Measurements from ENCODE around the gene CNPPD1. TPM values are rescaled to one million over a fixed set of nuclear protein-coding genes. Genes with fewer than 3 reads are reported as not detected.

The CNPPD1 gene
- total RNA-seq, 1 donor from 2014 or later = 81.2 TPM

GRCh38 chr2:219179601-219180465 lies 3.1 kb upstream of the CNPPD1 start:
- no peak for DNase-seq (ENCODE audit: low spot score)

- DNase-seq (ENCODE audit: low spot score) = peak; percentile 29
Observed at GRCh38 chr2:219178377-219179175, 1.9 kb upstream of the CNPPD1 start.

- peak; percentile 89 for DNase-seq (ENCODE audit: low spot score)
Observed at GRCh38 chr2:219177552-219178376, 1.0 kb upstream of the CNPPD1 start, which contains the start of gene RETREG2. Gene RETREG2 (plus strand): TSS chr2:219178275. CDS start chr2:219178353, 78 bp downstream.

- DNase-seq (ENCODE audit: low spot score) = peak; percentile 23
Observed at GRCh38 chr2:219175928-219176817, 552 bp downstream of the CNPPD1 start.

- DNase-seq (ENCODE audit: low spot score) = peak; percentile 8
Observed at GRCh38 chr2:219175486-219175885, 1.2 kb downstream of the CNPPD1 start.

GRCh38 chr2:219174801-219175200 lies 1.9 kb downstream of the CNPPD1 start:
- DNase-seq (ENCODE audit: low spot score) = peak; percentile 6

GRCh38 chr2:219174146-219174545 lies 2.6 kb downstream of the CNPPD1 start:
- peak; percentile 0 for DNase-seq (ENCODE audit: low spot score)

- DNase-seq (ENCODE audit: low spot score) = peak; percentile 8
Observed at GRCh38 chr2:219173176-219173575, 3.5 kb downstream of the CNPPD1 start.

GRCh38 chr2:219172231-219173154 lies 4.2 kb downstream of the CNPPD1 start:
- DNase-seq (ENCODE audit: low spot score) = peak; percentile 9

- peak; percentile 67 for DNase-seq (ENCODE audit: low spot score)
Observed at GRCh38 chr2:219171231-219171651, 5.5 kb downstream of the CNPPD1 start.

- DNase-seq (ENCODE audit: low spot score) = peak; percentile 6
Observed at GRCh38 chr2:219169930-219170654, 6.6 kb downstream of the CNPPD1 start, which contains the start of gene SLC23A3. Gene SLC23A3 (minus strand): TSS chr2:219170029. CDS start chr2:219169984, 45 bp downstream.

GRCh38 chr2:219168932-219169331 lies 7.8 kb downstream of the CNPPD1 start:
- DNase-seq (ENCODE audit: low spot score) = no peak

- no peak for DNase-seq (ENCODE audit: low spot score)
Observed at GRCh38 chr2:219168526-219168925, 8.2 kb downstream of the CNPPD1 start.

GRCh38 chr2:219167997-219168396 lies 8.7 kb downstream of the CNPPD1 start:
- DNase-seq (ENCODE audit: low spot score) = no peak

GRCh38 chr2:219165058-219165911 lies 11.4 kb downstream of the CNPPD1 start:
- no peak for DNase-seq (ENCODE audit: low spot score)

- DNase-seq (ENCODE audit: low spot score) = no peak
Observed at GRCh38 chr2:219163156-219163555, 13.6 kb downstream of the CNPPD1 start.

GRCh38 chr2:219161097-219161496 lies 15.6 kb downstream of the CNPPD1 start:
- DNase-seq (ENCODE audit: low spot score) = no peak
